HUES64 (cell line): ENCODE results near the gene NGEF.

Experiments used
- H3K27ac ChIP-seq: 2 replicates; pipeline ENCODE4 v1.7.0; 2013; ENCODE audit warnings: low read depth, low read length, inconsistent platforms
- H3K27me3 ChIP-seq: 2 replicates; pipeline ENCODE4 v1.6.1; 2013; ENCODE audit warnings: mild to moderate bottlenecking, low read length; ENCODE audit not compliant: insufficient read depth
- H3K36me3 ChIP-seq: 2 replicates; pipeline ENCODE4 v1.6.1; 2013; ENCODE audit warnings: mild to moderate bottlenecking, low read length; ENCODE audit not compliant: insufficient read depth
- H3K4me1 ChIP-seq: 2 replicates; pipeline ENCODE4 v1.6.1; 2013; ENCODE audit warnings: mild to moderate bottlenecking, low read length, moderate library complexity; ENCODE audit not compliant: insufficient read depth
- H3K4me3 ChIP-seq: 2 replicates; pipeline ENCODE4 v1.5.1; 2013; ENCODE audit warnings: mild to moderate bottlenecking, low read length, moderate library complexity
- H3K9ac ChIP-seq: 2 replicates; pipeline ENCODE4 v1.6.1; 2013; ENCODE audit warnings: mild to moderate bottlenecking, low read depth, low read length
- H3K9me3 ChIP-seq: 2 replicates; pipeline ENCODE4 v1.6.1; 2013; ENCODE audit warnings: low read depth, low read length; ENCODE audit not compliant: insufficient read depth
- WGBS: fragments of 150-250, 120-280 bp; methylation state at CpG from one replicate; pipeline ENCODE4 v1.1.7; 2013; ENCODE audit warnings: missing lambda C conversion rate; 5-methylcytosine and 5-hydroxymethylcytosine counted together

The NGEF gene

GRCh38 chr2:232984451-232985207 lies 28.4 kb downstream of the NGEF start:
- Histone ChIP-seq H3K4me1 (peaks cover 13% of the 10 kb centered on the region), H3K4me3 (no peak overlapping the region)
- 92% methylated on average over 13 of the region's 15 CpGs for WGBS

GRCh38 chr2:232983669-232984140 lies 29.4 kb downstream of the NGEF start:
- Histone ChIP-seq H3K9me3 (0 out of 2 replicates have a peak, but pooled peaks cover 6% of the 10 kb centered on the region), H3K27ac (no peak overlapping the region), H3K4me1 (peaks cover 12% of the 10 kb centered on the region), H3K36me3 (no peaks in the 10 kb centered on the region), H3K4me3 (no peak overlapping the region), H3K9ac (no peak overlapping the region), H3K27me3 (no peaks in the 10 kb centered on the region)
- 87% methylated on average over 11 of the region's 11 CpGs for WGBS

More at GRCh38 chr2:232984451-232985207, 28.4 kb downstream of the NGEF start:
- H3K9me3 ChIP-seq, result 0 out of 2 replicates have a peak, but pooled peaks cover 6% of the 10 kb centered on the region
- no peaks in the 10 kb centered on the region for H3K36me3 ChIP-seq
- H3K27me3 ChIP-seq, result no peaks in the 10 kb centered on the region
- no peak overlapping the region for H3K27ac ChIP-seq
- no peak overlapping the region for H3K9ac ChIP-seq

DNA sequence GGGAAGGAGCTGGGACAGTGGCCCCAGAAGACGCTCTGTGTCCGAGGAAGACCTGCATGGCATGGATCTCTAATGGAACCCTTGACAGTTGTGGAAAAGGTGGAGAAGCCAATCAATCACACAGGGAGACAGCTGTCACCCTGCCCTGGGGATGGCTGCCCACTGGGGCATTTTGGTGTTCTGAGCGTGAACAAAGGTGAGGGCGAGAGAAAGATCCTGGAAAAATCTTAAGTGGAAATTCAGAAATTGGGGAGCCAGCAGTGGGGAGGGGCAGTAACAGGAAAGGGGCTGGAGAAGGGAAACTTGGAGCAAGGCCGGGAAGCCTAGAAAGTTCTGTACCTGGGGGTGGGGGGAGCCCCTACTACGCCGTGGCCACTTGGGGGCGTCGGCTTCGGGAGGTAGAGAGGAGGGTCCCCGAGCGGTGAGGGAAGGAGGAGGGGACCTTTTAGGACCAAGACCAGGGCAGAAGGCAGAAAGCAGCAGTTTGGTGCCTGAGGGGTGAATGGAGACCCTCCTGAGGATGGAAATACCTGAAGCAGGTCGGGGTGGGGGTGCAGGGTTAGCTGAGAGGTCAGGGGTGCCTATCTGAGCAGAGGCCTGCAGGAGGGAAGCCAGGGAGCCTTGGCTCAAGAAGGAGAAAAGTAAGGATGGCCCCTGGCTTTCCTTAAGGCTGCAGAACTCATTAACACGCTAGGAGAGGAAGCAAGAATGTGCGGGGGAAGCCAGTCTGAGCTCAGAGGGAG lies 30.0 kb downstream of the NGEF start:
- Histone ChIP-seq H3K9me3 (0 out of 2 replicates have a peak, but pooled peaks cover 6% of the 10 kb centered on the region), H3K9ac (no peak overlapping the region), H3K27ac (no peak overlapping the region), H3K4me1 (peaks cover 7% of the 10 kb centered on the region), H3K4me3 (no peak overlapping the region), H3K27me3 (no peaks in the 10 kb centered on the region), H3K36me3 (no peaks in the 10 kb centered on the region)
- WGBS, result 43% methylated on average over 15 of the region's 15 CpGs

DNA sequence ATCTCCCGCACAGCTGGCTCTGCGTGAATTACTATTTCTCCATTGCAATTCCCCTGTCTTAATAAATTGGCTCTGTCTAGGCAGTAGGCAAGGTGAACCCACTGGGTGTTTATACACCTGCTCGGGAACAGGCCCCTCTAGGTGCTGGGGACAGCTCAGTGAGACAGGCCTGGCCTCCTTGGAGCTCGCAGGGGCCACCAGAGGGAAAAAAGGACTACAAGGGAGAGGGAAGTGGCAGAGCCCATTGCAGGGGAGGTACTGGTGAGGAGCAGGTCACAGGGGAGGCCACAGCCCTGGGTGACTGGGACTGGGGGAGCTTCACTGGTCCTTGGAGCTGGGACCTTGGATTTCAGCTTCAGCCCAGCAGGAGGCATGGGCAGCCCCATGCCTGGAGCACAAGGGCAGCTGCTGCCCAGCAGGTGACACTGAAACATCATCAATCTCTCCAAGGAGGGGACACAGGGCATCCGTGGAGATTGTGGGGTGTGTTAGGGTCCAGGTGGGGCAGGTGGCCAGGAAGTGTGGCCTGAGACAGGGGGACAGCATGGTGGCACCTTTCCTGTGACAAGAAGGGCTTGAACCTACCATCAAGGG lies 31.2 kb downstream of the NGEF start:
- Histone ChIP-seq H3K9me3 (0 out of 2 replicates have a peak, but pooled peaks cover 6% of the 10 kb centered on the region), H3K4me1 (peaks cover 5% of the 10 kb centered on the region), H3K9ac (no peak overlapping the region), H3K27ac (no peak overlapping the region), H3K36me3 (no peaks in the 10 kb centered on the region), H3K4me3 (no peak overlapping the region), H3K27me3 (no peaks in the 10 kb centered on the region)
- 86% methylated on average over 5 of the region's 5 CpGs for WGBS

- Histone ChIP-seq H3K4me1 (peaks cover 5% of the 10 kb centered on the region), H3K9me3 (0 out of 2 replicates have a peak, but pooled peaks cover 5% of the 10 kb centered on the region), H3K27ac (no peak overlapping the region), H3K4me3 (no peak overlapping the region), H3K36me3 (no peaks in the 10 kb centered on the region), H3K9ac (no peak overlapping the region), H3K27me3 (no peaks in the 10 kb centered on the region)
- 86% methylated on average over 7 of the region's 7 CpGs for WGBS
Observed at GRCh38 chr2:232981356-232981755, 31.7 kb downstream of the NGEF start.

GRCh38 chr2:232980683-232981082 lies 32.4 kb downstream of the NGEF start:
- no peak overlapping the region for H3K4me3 ChIP-seq
- H3K36me3 ChIP-seq, result no peaks in the 10 kb centered on the region
- H3K4me1 ChIP-seq, result peaks cover 5% of the 10 kb centered on the region
- no peak overlapping the region for H3K9ac ChIP-seq
- H3K27ac ChIP-seq, result no peak overlapping the region
- WGBS, result 88% methylated on average over 7 of the region's 7 CpGs
- no peaks in the 10 kb centered on the region for H3K9me3 ChIP-seq
- H3K27me3 ChIP-seq, result no peaks in the 10 kb centered on the region

- no peak overlapping the region for H3K27ac ChIP-seq
- 81% methylated on average over 7 of the region's 7 CpGs for WGBS
Observed at GRCh38 chr2:232979871-232980461, 33.1 kb downstream of the NGEF start.

DNA sequence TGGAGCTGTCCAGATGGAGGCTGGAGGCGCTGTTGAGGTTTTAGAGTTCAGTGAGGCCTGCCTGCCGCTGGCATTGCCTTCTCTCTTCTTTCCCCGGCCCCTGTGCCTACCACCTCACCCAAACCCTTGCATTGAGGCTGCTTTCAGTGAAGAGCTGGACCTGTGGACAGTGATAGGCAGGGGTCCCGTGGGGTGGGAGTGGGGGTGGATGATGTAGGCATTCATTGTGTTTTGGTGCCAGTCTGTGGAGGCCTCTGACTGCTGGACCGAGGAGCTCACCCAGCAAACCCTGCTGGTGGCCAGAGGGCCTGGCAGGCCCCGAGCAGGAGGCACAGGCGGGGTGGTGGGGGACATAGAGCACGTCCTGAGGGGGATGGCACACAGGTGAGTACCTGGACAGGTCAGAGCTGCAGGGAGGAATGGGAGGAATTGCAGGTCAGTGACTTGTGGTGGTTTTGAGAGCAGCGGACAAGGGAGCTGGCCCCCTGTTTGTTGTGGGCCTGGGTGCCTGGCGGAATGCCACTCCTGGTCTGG lies 35.6 kb downstream of the NGEF start:
- H3K4me1 ChIP-seq, result no peaks in the 10 kb centered on the region; the same call in 1 of the 2 replicates
- H3K27me3 ChIP-seq, result no peaks in the 10 kb centered on the region
- H3K4me3 ChIP-seq, result no peak overlapping the region
- no peaks in the 10 kb centered on the region for H3K36me3 ChIP-seq
- H3K9me3 ChIP-seq, result no peaks in the 10 kb centered on the region
- 93% methylated on average over 9 of the region's 10 CpGs for WGBS
- no peak overlapping the region for H3K9ac ChIP-seq
- H3K27ac ChIP-seq, result no peak overlapping the region

More at GRCh38 chr2:232979871-232980461, 33.1 kb downstream of the NGEF start:
- Histone ChIP-seq H3K4me3 (no peak overlapping the region), H3K27me3 (no peaks in the 10 kb centered on the region), H3K4me1 (peaks cover 5% of the 10 kb centered on the region), H3K9me3 (no peaks in the 10 kb centered on the region), H3K9ac (no peak overlapping the region), H3K36me3 (no peaks in the 10 kb centered on the region)

GRCh38 chr2:232976666-232977437 lies 36.2 kb downstream of the NGEF start:
- no peaks in the 10 kb centered on the region for H3K27me3 ChIP-seq
- no peaks in the 10 kb centered on the region for H3K36me3 ChIP-seq
- no peak overlapping the region for H3K9ac ChIP-seq
- 89% methylated on average over 20 of the region's 20 CpGs for WGBS
- no peak overlapping the region for H3K27ac ChIP-seq
- H3K4me3 ChIP-seq, result no peak overlapping the region
- H3K4me1 ChIP-seq, result no peaks in the 10 kb centered on the region; the same call in 1 of the 2 replicates
- H3K9me3 ChIP-seq, result no peaks in the 10 kb centered on the region

DNA sequence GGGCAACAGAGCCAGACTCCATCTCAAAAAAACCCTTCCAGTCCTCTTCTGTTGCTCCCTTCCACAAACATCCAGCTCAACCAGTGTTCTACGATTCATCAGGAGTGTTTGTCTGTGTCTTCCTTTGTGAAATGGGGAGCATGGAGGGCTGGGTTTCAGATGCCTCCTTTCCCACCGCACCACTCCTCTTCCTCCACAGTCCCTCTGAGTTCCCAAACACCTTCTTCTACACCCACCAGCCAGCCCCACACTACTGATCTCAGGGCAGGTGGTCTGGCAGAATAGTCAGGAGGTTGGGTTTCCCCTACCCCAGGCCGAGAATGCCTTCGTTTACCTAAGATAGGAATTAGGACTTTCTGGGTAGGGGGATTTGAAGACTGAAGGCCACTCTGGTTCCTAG lies 36.9 kb downstream of the NGEF start:
- H3K4me1 ChIP-seq, result no peaks in the 10 kb centered on the region; the same call in 1 of the 2 replicates
- no peaks in the 10 kb centered on the region for H3K9me3 ChIP-seq
- H3K27ac ChIP-seq, result no peak overlapping the region
- WGBS, result 96% methylated on average over 3 of the region's 4 CpGs
- no peak overlapping the region for H3K9ac ChIP-seq
- H3K36me3 ChIP-seq, result no peaks in the 10 kb centered on the region
- H3K27me3 ChIP-seq, result no peaks in the 10 kb centered on the region
- no peak overlapping the region for H3K4me3 ChIP-seq
